Uterus (tissue), 4 donors: ENCODE measurements around the gene EHBP1L1. TPM values are rescaled to one million over a fixed set of nuclear protein-coding genes. Genes with fewer than 3 reads are reported as not detected.

Experiments used
- DNase-seq, 2 donors: peaks; one replicate each; pipeline ENCODE4 v3.0.0-alpha.2; 2019 to 2020
- H3K27ac ChIP-seq, 2 donors: fragments of 200-600 bp; sonication (generic); 1 replicate in 1 of 2; 2 replicates in 1 of 2; pipeline ENCODE4 v1.5.1; 2016 to 2018
- H3K27me3 ChIP-seq, 2 donors: fragments of 200-600 bp; sonication (generic); one replicate each; pipeline ENCODE4 v1.5.1; 2018 to 2019; ENCODE audit warnings: control low read depth in 1 of 2
- H3K36me3 ChIP-seq, 2 donors: fragments of 200-600 bp; sonication (generic); one replicate each; pipeline ENCODE4 v1.5.1; 2019; ENCODE audit warnings: control low read depth in 1 of 2
- H3K4me1 ChIP-seq, 2 donors: fragments of 200-600 bp; sonication (generic); one replicate each; pipeline ENCODE4 v1.5.1; 2018 to 2019; ENCODE audit warnings: control low read depth in 1 of 2
- H3K4me3 ChIP-seq, 2 donors: fragments of 200-600 bp; sonication (generic); 1 replicate in 1 of 2; 2 replicates in 1 of 2; pipeline ENCODE4 v1.5.1; 2018 to 2019; ENCODE audit warnings: mild to moderate bottlenecking in 1 of 2
- H3K9me3 ChIP-seq, 2 donors: fragments of 200-600 bp; sonication (generic); one replicate each; pipeline ENCODE4 v1.5.1; 2019; ENCODE audit warnings: control low read depth in 1 of 2
- CTCF ChIP-seq, 4 experiments: fragments of 200-600 bp in 2 of 4; fragments of 450-650 bp in 2 of 4; sonication (generic) in 2 of 4; IDR thresholded peaks; one replicate each; pipeline ENCODE4 v1.5.1; 2016 to 2019; ENCODE audit warnings: antibody characterized with exemption in 4 of 4, mild to moderate bottlenecking in 2 of 4, moderate library complexity in 1 of 4
- POLR2A ChIP-seq, 2 donors: fragments of 450-650 bp; IDR thresholded peaks; one replicate each; pipeline ENCODE4 v1.6.1; 2016; ENCODE audit warnings: antibody characterized with exemption in 2 of 2, mild to moderate bottlenecking in 1 of 2, moderate library complexity in 1 of 2
- intact Hi-C: fragments of 100-400 bp; cut with DNase I; formaldehyde crosslinking; loops from one replicate; pipeline ENCODE4 v1.15.1; 2023; ENCODE audit warnings: low total_unique reads
- total RNA-seq, 4 donors: library from RNA; depleted of rRNA in 3 of 4; stranded (reverse); fragments of >200 nt in 3 of 4; gene quantifications; one replicate each; pipeline versions ENCODE4 v1.1.0 to v1.2.4, GENCODE V29; 2014 to 2023
- donor health status: DM: yes; HTN: yes; CAD: no.

Gene EHBP1L1
- total RNA-seq, 4 donors from 2014 or later: 44.2 to 159 (median 69.5) TPM

DNA sequence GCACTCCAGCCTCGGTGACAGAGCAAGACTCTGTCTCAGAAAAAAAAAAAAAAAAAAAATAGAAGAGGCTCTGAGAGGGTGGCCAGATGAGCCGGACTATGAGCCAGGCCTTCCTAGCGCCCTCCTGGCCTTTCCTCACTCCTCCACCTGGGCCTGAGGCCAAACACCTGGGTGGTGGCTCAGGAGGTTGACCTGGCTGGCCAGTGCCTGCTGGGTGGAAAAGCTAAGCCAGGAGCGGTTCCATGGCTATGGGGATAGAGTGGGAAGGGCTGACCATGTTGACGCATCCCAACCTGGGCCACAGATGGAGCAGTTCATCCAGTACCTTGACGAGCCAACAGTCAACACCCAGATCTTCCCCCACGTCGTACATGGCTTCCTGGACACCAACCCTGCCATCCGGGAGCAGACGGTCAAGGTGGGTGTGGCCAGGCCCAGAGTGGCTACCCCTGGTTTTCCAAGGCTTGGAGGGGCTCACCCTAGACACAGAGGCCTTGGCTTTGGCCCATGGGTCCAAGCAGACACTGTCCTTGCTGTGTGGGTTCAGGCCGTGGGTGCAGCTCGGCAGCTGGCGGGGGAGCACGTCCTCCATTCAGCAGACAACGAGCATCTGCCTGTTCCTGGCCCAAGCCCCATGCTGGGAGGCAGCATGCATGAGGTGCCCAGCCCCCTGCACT, 43.3 kb upstream of the EHBP1L1 start:
- H3K9me3 ChIP-seq: no peaks in the 10 kb centered on the region
- H3K4me3 ChIP-seq: no peak overlapping the region
- no peaks in the 10 kb centered on the region for H3K4me1 ChIP-seq
- no peak for TF ChIP-seq POLR2A (IDR thresholded peaks at IDR 0.05)
- TF ChIP-seq CTCF (IDR thresholded peaks at IDR 0.05): no peak
- H3K27me3 ChIP-seq: no peaks in the 10 kb centered on the region
- no peaks in the 10 kb centered on the region for H3K36me3 ChIP-seq
- DNase-seq: no peak
- no peak overlapping the region for H3K27ac ChIP-seq
- intact Hi-C loops: loop anchor here (10.0 kb wide), 1 partner anchor 52 kb away; no protein-coding TSS in a partner anchor

DNA sequence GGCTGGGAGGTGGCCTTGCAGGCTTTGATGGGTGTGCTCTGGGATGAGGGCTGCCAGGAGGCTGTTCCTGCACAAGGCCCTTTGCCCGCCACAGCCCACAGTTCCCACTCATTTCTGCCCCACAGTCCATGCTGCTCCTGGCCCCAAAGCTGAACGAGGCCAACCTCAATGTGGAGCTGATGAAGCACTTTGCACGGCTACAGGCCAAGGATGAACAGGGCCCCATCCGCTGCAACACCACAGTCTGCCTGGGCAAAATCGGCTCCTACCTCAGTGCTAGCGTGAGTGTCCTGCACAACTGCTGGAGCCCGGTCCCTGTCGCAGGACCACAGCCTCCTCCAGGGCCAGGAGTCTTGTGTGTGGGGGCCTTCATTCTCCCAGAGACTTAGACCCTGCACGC, 40.8 kb upstream of the EHBP1L1 start:
- TF ChIP-seq CTCF (IDR thresholded peaks at IDR 0.05): no peak
- TF ChIP-seq POLR2A (IDR thresholded peaks at IDR 0.05): no peak
- Histone ChIP-seq H3K27me3 (no peaks in the 10 kb centered on the region), H3K9me3 (no peaks in the 10 kb centered on the region), H3K36me3 (no peaks in the 10 kb centered on the region), H3K4me3 (no peak overlapping the region), H3K4me1 (peaks cover 0 to 6% of the 10 kb centered on the region in 2 donors), H3K27ac (no peak overlapping the region)
- DNase-seq: no peak
- intact Hi-C loops: loop anchor here (10.0 kb wide), 1 partner anchor 50 kb away; no protein-coding TSS in a partner anchor

DNA sequence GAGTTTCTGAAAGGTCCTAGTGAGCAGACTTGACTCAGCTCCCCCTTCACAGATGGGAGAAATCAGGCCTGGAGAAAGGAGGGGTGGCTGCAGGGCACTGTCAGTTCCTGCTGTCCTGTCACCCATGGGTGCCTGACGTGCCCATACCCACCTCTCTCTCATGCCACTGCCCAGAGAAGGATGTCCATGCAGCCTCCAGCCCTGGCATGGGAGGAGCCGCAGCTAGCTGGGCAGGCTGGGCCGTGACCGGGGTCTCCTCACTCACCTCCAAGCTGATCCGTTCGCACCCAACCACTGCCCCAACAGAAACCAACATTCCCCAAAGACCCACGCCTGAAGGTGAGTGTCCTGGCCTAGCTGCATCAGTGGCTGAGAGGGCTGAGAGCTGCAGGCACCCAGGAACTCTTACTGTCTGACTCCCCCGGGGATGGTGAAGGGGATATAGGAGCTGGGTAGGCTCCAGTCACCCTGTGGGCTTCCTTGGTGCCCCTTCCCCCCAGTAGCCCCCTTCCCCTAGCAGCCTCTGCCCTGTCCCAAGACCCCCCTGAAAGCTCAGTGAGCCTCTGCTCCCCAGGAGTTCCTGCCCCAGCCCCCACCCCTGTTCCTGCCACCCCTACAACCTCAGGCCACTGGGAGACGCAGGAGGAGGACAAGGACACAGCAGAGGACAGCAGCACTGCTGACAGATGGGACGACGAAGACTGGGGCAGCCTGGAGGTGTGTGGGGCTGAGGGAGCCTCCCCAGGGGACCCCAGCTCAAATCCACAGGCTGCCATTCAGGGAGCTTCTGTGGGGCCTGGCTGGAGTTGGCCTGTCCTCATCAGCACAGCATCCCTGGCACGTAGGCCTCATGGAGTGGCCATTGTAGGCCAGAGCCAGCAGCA, 39.2 kb upstream of the EHBP1L1 start:
- no peak overlapping the region for H3K4me3 ChIP-seq
- intact Hi-C loops: loop anchor here (10.0 kb wide), 1 partner anchor 48 kb away; no protein-coding TSS in a partner anchor
- DNase-seq: no peak
- H3K27me3 ChIP-seq: no peaks in the 10 kb centered on the region
- TF ChIP-seq CTCF (IDR thresholded peaks at IDR 0.05) (no peak), POLR2A (IDR thresholded peaks at IDR 0.05) (no peak)
- H3K9me3 ChIP-seq: no peaks in the 10 kb centered on the region
- no peaks in the 10 kb centered on the region for H3K36me3 ChIP-seq
- H3K27ac ChIP-seq: no peak overlapping the region
- H3K4me1 ChIP-seq: peaks cover 7 to 12% of the 10 kb centered on the region in 2 donors

DNA sequence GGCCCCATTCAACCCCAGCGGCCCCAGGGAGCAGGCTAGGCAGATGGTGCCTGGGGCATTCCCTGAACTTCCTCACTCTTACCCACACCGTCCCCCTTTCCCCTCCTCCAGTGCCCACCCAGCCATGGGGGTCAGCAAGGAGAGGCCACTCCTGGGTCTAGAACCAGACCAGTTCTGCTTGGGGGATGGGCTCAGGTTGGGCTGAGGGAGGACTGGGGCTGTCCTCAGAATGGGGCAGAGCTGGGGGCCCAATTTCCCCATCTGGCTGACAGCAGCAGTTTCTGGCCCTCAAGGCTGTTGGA, 38.6 kb upstream of the EHBP1L1 start:
- DNase-seq: no peak
- intact Hi-C loops: loop anchor here (10.0 kb wide), 1 partner anchor 48 kb away; no protein-coding TSS in a partner anchor
- Histone ChIP-seq H3K4me1 (peaks cover 10 to 12% of the 10 kb centered on the region in 2 donors), H3K9me3 (no peaks in the 10 kb centered on the region), H3K4me3 (no peak overlapping the region), H3K27ac (no peak overlapping the region), H3K27me3 (no peaks in the 10 kb centered on the region), H3K36me3 (no peaks in the 10 kb centered on the region)
- TF ChIP-seq CTCF (IDR thresholded peaks at IDR 0.05) (no peak), POLR2A (IDR thresholded peaks at IDR 0.05) (no peak)
